GM21381 (cell line): Measurements from ENCODE around the gene DDX4.
"Not testable (repeated sequence)": the region's sequence is repeated elsewhere in the genome, so short reads cannot be mapped to it uniquely, and the experiment has no call there.

Experiments used
- ATAC-seq: cut with Tn5 transposase; IDR thresholded peaks from one replicate; pipeline ENCODE4 v1.9.1; 2021; ENCODE audit warnings: mild to moderate bottlenecking, moderate library complexity; ENCODE audit not compliant: unreplicated experiment

The DDX4 gene

DNA sequence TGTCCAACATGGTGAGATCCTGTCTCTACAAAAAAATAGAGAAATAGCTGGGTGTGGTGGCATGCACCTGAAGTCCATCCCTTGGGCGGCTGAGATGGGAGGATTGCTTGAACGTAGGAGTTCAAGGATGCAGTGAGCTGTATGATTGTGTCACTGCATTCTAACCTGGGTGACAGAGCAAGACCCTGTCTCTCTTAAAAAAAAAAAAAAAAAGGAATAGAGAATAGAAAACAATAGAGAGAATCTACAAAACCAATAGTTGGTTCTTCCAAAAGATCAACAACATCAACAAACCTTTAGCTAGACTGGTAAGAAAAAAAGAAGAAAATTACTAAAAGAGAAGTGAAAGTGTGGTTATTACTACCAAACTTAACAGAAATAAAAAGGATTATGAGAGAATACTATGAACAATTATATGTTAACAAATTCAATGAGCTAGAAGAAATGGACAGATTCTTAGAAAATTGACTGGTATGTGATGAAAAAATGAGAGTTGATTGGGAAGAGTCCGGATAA is 17.6 kb upstream of the DDX4 start:
- no peak for ATAC-seq

DNA sequence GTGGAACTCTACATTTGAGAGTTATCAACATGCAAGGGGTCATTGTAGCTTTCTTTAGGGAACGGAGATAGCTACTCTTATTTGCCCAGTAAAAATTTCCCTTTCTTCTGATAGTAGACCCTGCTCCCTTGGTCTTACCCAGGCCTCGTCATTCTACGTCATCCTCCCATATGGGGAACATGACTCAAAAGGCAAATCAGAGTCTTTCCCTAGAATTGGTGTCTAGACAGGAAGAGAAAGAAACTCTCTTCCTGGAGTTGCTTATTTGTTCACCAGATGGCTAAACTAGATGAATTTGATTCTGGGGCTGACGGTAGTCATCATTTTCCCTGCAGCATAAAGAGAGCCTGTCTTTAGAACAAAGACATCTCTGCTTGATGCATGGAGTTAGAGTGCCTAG is 13.6 kb upstream of the DDX4 start:
- ATAC-seq, result no peak

DNA sequence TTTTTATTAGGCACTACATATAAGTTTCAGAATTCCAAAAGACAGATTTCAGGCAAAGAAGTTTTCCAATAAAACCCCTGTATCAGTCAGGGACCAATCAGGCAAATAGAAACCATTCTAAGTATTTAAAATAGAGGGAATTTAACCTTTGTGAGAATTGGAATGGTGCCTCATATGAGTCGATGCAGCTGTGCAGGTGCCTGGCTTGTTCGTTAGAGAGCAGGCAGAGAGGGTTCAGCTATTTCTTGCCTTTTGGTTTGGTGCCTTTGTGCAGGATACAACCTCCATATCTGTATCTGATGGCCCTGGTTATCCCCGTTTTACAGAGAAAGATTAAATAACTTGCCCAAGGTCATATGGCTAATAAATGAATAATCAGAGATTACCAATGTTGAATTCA is 6.0 kb upstream of the DDX4 start:
- no peak for ATAC-seq

DNA sequence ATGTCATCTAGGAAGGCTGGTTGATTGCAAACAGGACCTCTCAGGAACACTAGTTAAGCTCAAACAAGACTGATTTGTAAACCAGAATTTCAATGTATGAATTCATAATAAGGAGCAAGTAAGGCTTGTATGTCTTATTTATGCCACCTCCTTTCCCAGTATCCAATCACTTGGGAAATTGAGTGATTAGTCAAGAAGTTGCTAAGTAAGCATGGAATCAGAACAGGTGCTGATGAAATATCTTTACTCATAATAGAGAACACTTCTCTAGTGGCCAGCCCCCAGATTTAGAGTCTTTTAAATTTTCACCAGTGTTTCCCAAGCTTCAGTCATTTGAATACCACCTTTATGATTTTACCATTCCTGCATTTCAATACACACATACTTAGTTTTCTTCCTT is 5.3 kb upstream of the DDX4 start:
- no peak for ATAC-seq

DNA sequence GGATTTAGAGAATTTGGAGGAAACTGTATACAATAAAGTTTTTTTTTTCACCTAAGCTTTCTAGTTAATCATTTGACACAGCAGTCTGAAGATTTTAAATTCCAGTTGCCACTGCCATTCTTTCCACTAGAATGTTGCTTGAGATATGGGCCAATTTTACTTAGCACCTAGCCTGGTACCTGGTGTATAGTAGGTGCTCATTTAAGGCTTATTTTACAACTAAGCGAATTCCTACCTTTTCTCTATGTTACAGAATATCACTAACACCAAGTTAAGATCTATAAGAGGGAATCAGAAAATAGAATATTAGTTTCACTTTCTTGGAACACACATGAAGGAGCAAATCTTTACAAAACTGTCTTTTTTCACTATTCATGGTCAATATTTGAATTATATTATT is 3.2 kb upstream of the DDX4 start:
- no peak for ATAC-seq

DNA sequence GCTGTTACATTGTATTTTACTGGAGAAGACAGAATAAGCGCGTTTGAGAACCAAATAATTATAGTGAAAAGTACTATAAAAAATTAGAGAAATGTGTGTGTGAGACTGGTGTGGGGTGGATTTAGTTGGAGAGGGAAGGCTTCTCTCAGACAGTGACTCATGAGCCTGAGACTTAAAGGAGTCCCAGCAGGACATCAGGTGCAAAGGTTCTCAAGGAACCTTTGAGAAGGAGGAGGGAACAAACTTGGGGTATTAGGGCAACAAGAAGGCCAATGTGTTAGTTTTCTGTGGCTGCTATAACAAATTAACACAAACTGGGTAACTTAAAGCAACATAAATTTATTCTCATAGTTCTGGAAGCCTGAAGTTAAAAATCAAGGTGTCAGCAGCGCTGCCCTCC is 4.9 kb downstream of the DDX4 start:
- no peak for ATAC-seq

DNA sequence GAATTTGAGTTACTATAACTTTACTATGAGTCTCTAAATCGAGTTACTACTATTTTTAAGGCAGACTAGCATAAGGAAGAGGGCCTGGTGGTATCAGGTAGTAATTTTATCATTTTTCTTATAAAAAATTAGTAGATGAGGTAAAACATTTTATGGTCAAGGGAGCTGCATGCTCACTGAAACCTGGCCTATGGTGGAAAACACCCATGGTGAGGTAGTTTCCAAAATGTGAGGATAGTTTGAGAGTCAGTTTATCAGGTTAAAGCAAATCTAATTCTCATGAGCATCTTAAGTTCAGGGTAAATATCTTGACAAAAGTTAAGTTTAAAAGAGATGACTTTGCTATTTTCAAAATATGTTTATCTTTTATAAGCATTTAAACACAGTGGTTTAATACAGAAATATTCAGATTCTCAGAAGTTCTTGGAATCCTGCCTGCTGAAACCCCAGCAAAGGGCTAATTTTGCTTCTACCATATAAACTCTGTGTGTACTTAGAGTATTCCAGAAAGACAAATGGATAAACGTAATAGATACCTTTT is 10.0 kb downstream of the DDX4 start:
- ATAC-seq, result no peak

DNA sequence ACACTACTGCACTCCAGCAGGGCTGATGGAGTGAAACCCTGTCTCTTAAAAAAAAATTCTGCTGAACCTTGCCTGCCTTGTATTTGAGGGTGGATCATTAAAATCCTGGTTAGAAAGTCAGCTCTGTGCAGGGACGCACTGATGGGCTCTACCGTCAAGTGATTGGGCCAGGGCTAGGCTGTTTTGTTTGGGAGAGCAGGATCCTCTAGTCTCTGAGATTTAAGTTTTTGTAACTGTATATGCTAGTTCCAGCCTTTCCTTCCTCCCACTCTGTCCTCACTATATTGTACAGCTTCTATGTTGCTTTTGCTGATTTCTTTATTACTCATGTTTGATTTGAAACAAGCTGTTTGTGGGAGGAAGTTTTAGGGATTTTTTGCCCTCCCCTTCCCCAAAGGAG is 11.5 kb downstream of the DDX4 start:
- no peak for ATAC-seq

DNA sequence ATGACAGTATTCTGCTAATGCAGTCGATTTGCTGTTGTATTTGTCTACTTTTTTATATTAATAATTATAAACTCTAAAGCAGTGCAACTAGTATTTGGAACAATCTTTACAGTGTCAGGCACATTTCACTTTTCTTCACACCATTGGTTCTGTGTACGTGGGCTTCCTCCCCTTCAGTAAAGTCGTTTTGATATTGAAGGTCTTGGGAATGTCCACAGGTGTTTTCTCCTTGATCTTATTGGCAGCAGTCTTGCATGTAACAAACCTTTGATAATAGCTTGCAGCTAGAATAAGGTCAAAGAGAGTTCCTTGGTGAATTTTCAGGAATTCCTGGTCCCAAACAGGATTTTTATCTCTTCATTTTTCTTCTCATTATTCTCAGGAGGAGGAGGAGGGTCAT is 12.2 kb downstream of the DDX4 start:
- no peak for ATAC-seq

DNA sequence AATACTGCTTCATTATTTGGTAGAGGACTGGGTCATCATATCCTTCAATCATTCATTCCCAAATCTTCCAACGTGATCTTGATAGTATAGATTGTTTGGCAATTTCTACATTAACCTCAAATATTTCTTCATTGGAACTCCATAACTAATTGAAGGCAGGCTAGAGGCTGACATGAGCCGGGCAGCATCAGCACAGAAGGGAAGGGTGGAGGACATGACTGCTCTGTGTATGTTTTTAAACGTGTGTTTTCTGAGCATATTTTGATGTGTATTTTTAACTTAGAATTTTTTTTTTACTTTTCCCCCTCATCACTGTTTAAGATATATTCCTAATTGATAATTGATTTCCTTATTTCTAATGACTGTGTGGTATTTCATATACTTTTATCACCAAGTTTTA is 12.6 kb downstream of the DDX4 start:
- no peak for ATAC-seq

DNA sequence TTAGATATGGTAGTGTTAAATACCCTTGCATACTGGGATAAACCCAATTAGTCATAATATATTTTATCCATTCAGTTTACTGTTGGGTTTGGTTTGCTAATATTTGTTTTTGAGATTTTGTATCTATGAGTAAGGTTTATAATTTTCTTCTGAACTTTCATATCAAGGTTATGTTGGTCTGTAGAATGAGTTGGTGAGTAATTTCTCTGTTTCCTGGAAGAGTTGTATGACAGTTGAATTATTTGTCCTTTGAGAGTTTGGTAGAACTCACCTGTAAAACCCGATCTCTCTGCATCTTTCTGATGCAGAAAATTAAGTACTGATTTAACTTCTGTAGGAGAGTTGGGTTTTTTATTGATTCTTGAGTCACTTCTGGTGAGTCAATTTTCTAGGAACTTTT is 20.4 kb downstream of the DDX4 start:
- no peak for ATAC-seq

DNA sequence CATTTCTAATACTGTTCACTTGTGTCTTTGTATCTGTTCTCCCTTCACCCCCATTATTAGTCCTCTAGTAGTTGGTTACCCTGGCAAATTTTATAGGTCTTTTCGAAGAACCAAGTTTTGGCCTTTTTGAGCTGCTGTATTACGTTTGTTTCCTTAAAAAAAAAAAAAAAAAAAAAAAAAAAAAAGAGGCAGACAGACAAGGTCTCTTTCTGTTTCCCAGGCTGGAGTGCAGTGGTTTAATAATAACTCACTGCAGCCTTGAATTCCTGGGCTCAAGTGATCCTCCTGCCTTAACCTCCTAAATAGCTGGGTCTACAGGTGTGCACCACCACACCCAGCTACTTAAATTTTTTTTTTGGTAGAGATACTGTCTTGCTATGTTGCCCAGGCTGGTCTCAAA is 20.9 kb downstream of the DDX4 start:
- no peak for ATAC-seq

DNA sequence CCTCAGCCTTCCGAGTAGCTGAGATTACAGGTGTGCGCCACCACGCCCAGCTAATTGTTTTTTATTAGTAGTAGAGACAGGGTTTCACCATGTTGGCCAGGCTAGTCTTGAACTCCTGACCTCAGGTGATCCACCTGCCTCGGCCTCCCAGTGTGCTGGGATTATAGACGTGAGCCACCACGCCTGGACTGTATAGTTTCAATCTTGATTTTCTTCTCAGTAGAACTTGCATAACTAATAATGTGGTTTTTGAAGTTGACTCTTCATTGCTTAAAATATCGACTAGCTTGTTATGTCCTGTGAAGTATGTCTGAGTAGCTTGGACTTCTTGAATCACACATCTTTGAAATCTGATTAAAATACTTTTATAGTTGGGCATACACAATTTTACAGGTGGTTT is 23.9 kb downstream of the DDX4 start:
- ATAC-seq, result not testable (repeated sequence)

DNA sequence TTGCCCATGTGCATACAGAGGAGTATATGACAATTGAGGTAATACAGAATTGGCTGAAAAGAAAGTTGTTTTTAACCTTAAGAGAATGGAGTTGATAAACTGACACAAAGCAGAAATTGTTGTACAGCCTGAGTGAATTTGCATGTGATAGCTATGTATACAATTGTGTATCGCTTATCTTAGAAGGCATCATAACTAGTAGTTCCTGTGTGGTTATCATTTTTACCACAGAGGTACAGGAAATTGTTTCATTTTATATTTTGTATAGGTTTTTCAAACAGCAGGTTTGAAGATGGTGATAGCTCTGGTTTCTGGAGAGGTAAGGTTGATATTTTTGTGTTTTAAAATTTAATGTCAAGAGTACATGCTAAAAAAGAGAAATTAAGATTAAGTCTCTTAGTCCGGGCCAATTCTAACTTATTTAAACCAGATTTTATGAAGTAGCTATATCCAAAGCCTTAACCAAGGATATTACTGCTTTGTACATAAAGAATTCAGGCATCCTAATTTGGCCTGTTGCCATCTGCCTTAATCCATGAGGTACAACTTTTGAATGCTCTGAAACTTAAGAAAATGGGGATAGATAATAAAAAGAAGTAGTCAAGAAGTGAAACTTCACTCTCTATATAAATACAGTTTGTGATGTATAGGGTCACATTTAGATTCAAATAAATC is 26.0 kb downstream of the DDX4 start:
- ATAC-seq, result peak; percentile 58

DNA sequence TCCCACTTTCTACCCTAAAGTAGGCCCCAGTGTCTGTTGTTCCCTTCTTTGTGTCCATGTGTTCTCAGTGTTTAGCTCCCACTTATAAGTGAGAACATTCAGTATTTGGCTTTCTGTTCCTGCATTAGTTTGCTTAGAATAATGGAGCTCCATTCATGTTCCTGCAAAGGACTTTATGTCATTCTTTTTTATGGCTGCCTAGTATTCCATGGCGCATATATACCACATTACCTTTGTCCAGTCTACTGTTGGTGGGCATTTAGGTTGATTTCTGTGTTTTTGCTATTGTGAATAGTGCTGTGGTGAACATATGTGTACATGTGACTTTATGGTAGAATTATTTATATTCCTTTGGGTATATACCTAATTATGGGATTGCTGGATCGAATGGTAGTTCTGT is 30.4 kb downstream of the DDX4 start:
- no peak for ATAC-seq

DNA sequence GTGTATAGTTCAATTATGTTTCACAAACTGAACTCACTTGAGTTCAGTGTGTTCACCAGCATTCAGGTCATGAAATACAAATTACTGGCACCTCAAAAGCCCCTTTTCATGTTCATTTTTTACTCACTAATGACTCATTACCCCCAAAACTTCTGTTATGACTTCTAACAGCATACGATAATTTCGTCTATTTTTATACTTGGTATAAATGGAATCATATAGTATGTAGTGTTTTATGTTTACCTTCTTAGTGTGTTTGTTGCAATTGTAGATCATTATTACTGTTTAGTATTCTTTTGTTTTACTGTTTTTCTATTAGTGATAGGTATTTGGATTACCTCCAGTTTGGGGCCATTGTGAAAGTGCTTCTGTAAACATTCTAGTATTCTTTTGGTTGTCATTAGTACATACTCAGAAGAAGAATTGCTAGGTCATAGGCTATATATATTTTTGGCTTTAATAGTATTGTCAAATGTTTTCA is 33.4 kb downstream of the DDX4 start:
- peak; percentile 62 for ATAC-seq

DNA sequence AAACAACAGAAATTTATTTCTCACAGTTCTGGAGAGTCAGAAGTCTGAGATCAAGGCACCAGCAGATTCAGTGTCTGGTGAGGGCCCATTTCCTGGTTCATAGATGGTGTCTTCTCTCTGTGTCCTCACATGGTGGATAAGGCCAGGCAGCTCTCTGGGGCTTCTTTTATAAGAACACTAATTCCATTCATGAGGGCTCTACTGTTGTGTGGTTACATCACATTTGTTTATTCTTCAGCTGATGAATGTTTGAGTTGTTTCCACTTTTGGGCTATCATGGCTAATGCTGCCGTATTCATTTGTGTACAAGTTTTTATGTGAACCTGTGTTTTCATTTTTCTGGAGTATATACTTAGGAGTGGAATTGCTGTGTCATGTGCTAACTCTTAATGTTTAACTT is 35.2 kb downstream of the DDX4 start:
- no peak for ATAC-seq

DNA sequence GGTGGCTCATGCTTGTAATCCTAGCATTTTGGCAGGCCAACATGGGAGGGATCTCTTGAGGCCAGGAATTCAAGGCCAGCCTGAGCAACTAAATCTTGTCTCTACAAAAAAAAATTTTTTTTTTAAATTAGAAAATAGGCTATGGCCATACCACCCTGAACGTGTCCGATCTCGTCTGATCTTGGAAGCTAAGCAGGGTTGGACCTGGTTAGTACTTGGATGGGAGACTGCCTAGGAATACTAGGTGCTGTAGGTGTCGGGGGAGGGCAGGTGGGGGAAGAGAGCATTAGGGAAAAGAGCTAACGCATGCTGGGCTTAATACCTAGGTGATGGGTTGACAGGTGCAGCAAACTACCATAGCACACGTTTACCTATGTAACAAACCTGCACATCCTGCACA is 39.5 kb downstream of the DDX4 start:
- no peak for ATAC-seq

DNA sequence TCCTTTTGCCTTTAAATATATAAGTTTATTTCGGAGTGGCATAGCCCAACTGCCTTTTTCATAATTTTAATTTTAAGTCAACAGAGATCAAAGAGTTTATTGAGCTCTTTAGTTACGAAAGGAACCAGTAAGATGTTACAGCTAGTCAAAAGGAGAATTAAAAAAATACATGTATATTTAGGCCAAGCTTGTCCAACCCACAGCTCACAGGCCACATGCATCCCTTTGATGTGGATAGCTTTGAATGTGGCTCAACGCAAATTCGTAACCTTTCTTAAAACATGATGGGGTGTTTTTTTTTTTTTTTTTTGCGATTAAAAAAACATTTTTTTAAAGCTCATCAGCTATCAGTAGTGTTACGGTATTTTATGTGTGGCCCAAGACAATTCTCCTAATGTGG is 63.1 kb downstream of the DDX4 start:
- ATAC-seq, result no peak

DNA sequence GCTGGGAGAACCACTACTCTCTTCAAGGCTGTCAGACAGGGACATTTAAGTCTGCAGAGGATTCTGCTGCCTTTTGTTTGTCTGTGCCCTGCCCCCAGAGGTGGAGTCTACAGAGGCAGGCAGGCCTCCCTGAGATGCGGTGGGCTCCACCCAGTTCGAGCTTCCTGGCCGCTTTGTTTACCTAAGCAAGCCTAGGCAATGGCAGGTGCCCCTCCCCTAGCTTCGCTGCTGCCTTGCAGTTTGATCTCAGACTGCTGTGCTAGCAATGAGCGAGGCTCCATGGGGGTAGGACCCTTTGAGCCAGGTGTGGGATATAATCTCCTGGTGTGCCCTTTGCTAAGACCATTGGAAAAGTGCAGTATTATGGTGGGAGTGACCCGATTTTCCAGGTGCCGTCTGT is 71.0 kb downstream of the DDX4 start:
- not testable (repeated sequence) for ATAC-seq

DNA sequence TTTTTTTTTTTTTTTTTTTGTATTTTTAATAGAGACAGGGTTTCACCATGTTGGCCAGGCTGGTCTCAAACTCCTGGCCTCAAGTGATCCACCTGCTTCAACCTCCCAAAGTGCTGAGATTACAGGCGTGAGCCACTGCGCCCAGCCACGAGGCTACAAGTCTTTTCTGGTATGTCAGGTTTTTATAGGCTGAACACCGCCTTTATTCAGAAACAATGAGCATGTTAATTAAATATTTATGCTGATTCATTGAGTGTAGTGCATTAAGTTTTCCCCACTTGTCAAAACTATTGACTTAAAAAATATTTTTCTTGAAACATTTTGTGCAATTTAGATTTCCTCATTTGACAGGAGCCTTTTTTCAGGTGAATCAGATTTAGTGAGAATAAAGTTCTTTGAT is 78.1 kb downstream of the DDX4 start:
- ATAC-seq, result not testable (repeated sequence)

DNA sequence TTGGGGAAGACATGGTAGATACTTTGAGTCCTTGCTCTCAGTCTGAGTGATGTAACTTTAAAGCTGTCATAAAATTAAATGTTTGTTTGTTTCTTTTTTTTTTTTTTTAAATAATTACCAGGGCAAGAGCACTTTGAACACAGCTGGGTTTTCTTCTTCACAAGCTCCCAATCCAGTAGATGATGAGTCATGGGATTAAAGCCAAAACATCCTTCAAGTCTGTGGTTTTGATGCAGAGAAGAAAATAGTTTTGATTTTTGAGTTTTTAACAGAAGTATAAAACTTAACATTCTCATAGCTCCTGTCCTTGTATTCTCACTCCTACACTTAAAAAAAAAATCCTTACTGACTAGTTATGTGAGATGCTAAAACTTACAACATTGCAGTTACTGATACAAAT is 78.5 kb downstream of the DDX4 start:
- no peak for ATAC-seq

DNA sequence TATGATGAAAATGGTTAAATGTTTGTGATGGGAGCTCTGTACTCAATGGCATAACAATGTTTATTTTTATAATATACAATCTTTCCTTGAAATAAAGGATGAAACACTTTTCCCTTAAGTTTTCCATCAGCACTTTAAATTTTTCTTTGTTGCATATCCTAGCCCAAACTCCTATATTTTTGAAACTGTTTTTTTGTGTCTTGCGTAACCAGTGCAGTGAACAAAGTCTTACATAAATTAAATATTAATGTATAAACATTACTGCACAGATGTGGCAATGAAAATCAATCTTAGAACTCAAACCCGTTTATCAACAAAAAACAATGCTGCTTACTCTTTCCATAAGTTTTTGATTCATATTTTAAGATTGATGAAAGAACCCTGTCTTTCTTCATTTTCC is 79.2 kb downstream of the DDX4 start:
- ATAC-seq, result no peak
